Measurements from ENCODE around the gene ARRB1.

- TF ChIP-seq MYC (IDR thresholded peaks at IDR 0.05; ENCODE audit: low read depth, low read length): no peak
- no peak for TF ChIP-seq POLR2A (IDR thresholded peaks at IDR 0.05; ENCODE audit: extremely low read depth, insufficient read length)
- no peak for TF ChIP-seq CTCF (IDR thresholded peaks at IDR 0.05; ENCODE audit: low read depth, low read length)
Observed at GRCh38 chr11:75338516-75339208, 12.8 kb downstream of the ARRB1 start.
